GM13977 (cell line): ENCODE results near the gene NPRL2.

ENCODE experiments used
- DNase-seq: peaks from one replicate; pipeline ENCODE4 v3.0.0; 2012; ENCODE audit warnings: low spot score
- CTCF ChIP-seq: IDR thresholded peaks from 2 replicates; pipeline ENCODE4 v1.5.1; 2012; ENCODE audit warnings: mild to moderate bottlenecking, control low read depth; ENCODE audit not compliant: insufficient read depth; ENCODE audit errors: extremely low read depth, missing control alignments
- in situ Hi-C: fragments of 300-500 bp; cut with MboI; formaldehyde crosslinking; loops from one replicate; pipeline ENCODE4 v1.12.0; 2022; ENCODE audit warnings: low sequenced_read_pairs, low pct_unique_long_range_greater_than_20kb, mixed read lengths, inconsistent platforms; ENCODE audit not compliant: unreplicated experiment

NPRL2 gene

GRCh38 chr3:50337175-50337861, 13.3 kb downstream of the NPRL2 start:
- TF ChIP-seq CTCF: no peak
- in situ Hi-C loops: no loop called here
- DNase-seq: peak; percentile 99

GRCh38 chr3:50336452-50337174, 14.0 kb downstream of the NPRL2 start:
- no peak for TF ChIP-seq CTCF
- DNase-seq: no peak
- in situ Hi-C loops: no loop called here

GRCh38 chr3:50334339-50335075, 16.1 kb downstream of the NPRL2 start:
- no peak for DNase-seq
- in situ Hi-C loops: no loop called here
- no peak for TF ChIP-seq CTCF

- no peak for TF ChIP-seq CTCF
- no peak for DNase-seq
- in situ Hi-C loops: no loop called here
These were observed 16.7 kb downstream of the NPRL2 start for GRCh38 chr3:50333744-50334328.

- no peak for TF ChIP-seq CTCF
- in situ Hi-C loops: no loop called here
- no peak for DNase-seq
These were observed 19.1 kb downstream of the NPRL2 start for GRCh38 chr3:50331364-50331907.

- in situ Hi-C loops: no loop called here
- no peak for DNase-seq
- TF ChIP-seq CTCF: no peak
These were observed 20.2 kb downstream of the NPRL2 start for GRCh38 chr3:50330330-50330729.
